Omental fat pad (tissue), 4 donors: ENCODE data around the gene PCTP. TPM values are rescaled to one million over a fixed set of nuclear protein-coding genes. Genes with fewer than 3 reads are reported as not detected.

Experiments
- ATAC-seq: fragments of 150-250 bp; one replicate; pipeline ENCODE4 v1.9.1; 2016; ENCODE audit warnings: mild to moderate bottlenecking, moderate library complexity; ENCODE audit not compliant: low FRiP score
- DNase-seq: peaks from one replicate; pipeline ENCODE4 v3.0.0-alpha.2; 2019; ENCODE audit warnings: low spot score
- total RNA-seq, 4 donors: library from RNA; depleted of rRNA; stranded (reverse); fragments of >200 nt; gene quantifications; one replicate each; pipeline ENCODE4 v1.1.0, GENCODE V29; 2016
- TF ChIP-seq, protein P1 (sequence below), 3 donors: fragments of 450-650 bp; IDR thresholded peaks; one replicate each; pipeline ENCODE4 v1.5.1; 2016 to 2017; ENCODE audit warnings: antibody characterized with exemption in 3 of 3, mild to moderate bottlenecking in 3 of 3, moderate library complexity in 2 of 3

Gene PCTP
- total RNA-seq, 4 donors from 2014 or later: 16.0 to 41.9 (median 25.0) TPM

DNA sequence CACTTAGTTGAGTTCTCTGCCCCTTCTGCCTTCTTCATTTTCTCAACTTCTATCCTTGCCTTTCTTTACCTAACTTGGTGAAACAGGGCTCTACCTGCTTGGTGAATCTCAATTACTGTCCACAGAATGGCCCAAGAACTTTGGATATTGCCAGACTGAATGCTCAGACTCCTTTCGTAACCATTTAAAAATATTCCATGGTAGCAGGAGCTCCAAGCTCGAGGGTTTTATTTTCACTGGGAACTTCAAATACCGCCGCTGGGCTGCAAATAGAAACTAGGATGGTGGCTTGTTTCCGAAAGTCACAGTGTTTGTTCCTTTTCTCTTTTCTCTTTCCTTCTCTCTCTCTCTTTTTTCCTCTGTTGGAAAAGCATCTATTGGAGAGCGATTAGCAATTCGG is 41.4 kb upstream of the PCTP start:
- DNase-seq (no peak), ATAC-seq (no peak)
- TF ChIP-seq, protein P1, sequence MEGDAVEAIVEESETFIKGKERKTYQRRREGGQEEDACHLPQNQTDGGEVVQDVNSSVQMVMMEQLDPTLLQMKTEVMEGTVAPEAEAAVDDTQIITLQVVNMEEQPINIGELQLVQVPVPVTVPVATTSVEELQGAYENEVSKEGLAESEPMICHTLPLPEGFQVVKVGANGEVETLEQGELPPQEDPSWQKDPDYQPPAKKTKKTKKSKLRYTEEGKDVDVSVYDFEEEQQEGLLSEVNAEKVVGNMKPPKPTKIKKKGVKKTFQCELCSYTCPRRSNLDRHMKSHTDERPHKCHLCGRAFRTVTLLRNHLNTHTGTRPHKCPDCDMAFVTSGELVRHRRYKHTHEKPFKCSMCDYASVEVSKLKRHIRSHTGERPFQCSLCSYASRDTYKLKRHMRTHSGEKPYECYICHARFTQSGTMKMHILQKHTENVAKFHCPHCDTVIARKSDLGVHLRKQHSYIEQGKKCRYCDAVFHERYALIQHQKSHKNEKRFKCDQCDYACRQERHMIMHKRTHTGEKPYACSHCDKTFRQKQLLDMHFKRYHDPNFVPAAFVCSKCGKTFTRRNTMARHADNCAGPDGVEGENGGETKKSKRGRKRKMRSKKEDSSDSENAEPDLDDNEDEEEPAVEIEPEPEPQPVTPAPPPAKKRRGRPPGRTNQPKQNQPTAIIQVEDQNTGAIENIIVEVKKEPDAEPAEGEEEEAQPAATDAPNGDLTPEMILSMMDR (IDR thresholded peaks at IDR 0.05): no peak

DNA sequence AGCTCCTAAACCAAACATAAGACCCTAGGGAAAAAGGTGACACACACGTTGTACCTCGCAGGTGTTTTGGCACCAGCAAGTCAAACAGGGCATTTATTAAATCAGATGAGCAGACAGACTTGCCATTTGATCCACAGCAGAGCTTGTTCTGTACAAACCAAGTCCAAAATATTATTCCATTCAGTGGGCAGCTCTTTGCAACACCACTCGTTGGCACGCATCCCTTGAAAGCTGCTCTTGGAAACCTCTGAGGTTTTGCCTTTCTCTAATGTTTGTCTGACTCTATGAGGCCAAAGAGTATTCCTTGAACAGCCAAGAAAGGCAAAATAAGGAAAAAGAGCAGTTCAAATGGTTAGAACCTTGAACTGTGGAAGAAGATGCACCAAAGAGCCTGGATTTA is 40.9 kb upstream of the PCTP start:
- ATAC-seq: no peak
- TF ChIP-seq, protein P1 (IDR thresholded peaks at IDR 0.05): no peak
- no peak for DNase-seq

DNA sequence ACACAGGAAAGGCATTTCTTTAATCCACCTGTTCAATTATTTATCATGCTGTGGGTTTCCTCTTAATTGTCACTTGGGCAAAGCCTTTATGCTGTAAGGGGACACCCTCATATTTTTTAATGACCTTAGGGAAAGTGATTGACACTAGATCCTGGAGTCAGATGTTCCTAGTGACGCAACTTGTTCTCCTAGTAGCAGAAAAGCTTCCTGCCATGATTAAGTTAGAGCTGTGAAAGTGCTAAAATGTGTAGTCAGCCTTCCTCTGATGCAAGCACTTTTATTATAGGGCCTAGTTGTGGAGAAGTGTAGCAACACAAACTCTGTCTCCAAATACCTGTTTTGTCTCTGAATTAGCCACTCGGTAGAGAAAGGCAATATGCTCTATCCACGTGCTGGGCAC is 40.4 kb upstream of the PCTP start:
- ATAC-seq (no peak), DNase-seq (no peak)
- TF ChIP-seq, protein P1 (IDR thresholded peaks at IDR 0.05): no peak

DNA sequence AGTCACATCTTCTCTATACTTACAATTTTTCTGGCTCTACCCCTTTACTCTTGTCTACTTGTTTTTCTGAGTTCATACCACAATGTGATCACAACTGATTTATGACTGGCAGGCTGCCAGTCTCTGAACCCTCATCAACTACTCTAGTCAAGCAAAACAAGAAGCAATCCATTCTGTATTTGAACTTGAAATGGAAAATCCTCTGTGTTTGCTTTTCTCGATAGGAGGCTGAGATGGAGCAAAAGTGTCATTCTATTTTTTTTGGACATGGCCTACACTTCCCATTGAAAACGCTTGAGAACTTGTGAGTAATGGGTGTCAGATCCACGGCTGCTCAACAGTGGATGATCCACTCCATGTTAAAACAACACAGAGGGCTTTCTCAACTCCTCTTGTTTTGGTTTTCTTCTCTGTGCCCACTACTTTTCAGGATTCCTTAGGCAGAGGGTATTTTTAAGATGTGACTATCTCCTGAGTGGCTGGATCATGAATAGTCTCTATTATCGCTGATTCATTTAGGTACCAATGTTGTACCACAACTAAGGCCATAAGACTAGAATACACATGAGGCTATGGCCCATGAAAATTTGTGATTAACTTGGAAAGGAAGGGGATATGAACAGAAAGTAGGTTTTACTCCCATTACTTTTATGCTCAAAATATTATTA is 39.9 kb upstream of the PCTP start:
- TF ChIP-seq, protein P1 (IDR thresholded peaks at IDR 0.05): no peak
- ATAC-seq: no peak
- no peak for DNase-seq

DNA sequence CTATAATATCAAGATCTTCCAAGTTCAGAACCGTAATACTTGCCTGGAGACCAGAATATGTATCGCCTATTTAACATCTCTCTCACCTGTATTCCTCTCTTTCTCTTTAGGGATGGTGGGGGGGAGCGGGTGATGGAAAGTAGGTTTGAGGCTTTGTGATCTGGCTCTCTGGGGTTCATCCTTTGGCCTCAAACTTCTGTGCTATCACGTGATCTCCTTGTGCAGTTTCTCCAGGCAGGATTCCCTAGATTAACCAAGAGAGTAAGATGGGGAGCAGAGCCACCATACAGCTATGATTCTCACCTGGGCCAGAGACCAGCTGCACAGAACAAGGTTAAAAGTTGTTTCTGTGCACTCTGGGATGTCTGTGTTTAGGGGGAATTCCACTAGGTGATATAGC is 33.4 kb upstream of the PCTP start:
- ATAC-seq (no peak), DNase-seq (no peak)
- TF ChIP-seq, protein P1 (IDR thresholded peaks at IDR 0.05): no peak

DNA sequence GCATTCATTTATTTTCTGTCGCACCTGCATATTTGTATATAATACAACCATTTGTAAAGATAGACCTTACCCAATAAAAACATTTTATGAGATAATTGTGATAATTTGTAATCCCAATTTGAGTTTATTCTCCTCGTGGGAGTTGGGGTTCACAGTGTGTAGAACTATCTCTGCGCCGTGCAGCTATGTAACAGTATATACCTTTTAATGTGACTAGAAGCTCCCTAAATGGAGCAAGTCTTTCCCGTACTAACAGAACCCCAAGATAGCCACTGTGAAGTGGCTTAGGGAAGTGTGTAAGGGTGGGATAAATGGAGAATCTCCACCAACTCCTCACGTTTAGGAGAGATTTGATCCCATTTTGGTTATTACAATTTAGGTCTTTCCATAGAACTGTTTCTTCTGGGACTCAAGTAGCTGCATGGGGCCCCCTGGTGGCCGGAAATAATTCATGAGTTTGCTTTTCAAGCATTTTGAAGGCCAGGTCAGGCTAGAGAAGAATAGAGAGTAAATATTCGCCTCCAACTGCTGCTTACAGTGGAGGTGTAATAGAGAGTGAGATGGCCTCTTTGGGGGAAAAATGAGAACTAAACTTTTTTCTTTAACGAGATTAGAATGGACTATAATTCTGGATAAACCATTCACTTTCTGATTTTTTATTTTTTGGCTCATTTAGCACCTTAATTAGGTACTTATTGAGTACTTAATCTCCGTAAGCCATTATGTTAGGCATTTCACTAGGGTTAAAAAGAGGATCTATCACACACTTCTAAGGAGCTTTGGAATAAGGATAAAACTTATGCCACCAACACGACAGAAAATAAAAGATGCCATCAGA is 32.7 kb upstream of the PCTP start:
- ATAC-seq (peak; percentile 8), DNase-seq (peak; percentile 91)
- TF ChIP-seq, protein P1 (IDR thresholded peaks at IDR 0.05): no peak
